ENCODE data around the gene TMEM117. TPM values are rescaled to one million over a fixed set of nuclear protein-coding genes. Genes with fewer than 3 reads are reported as not detected.

The TMEM117 gene
- total RNA-seq, 6 experiments from 2014 or later, result 2.4 to 15.3 (median 3.1) TPM

GRCh38 chr12:44431647-44432343 lies 595.9 kb downstream of the TMEM117 start:
- TF ChIP-seq POLR2A (IDR thresholded peaks at IDR 0.05), result no peak
- TF ChIP-seq, protein P1, sequence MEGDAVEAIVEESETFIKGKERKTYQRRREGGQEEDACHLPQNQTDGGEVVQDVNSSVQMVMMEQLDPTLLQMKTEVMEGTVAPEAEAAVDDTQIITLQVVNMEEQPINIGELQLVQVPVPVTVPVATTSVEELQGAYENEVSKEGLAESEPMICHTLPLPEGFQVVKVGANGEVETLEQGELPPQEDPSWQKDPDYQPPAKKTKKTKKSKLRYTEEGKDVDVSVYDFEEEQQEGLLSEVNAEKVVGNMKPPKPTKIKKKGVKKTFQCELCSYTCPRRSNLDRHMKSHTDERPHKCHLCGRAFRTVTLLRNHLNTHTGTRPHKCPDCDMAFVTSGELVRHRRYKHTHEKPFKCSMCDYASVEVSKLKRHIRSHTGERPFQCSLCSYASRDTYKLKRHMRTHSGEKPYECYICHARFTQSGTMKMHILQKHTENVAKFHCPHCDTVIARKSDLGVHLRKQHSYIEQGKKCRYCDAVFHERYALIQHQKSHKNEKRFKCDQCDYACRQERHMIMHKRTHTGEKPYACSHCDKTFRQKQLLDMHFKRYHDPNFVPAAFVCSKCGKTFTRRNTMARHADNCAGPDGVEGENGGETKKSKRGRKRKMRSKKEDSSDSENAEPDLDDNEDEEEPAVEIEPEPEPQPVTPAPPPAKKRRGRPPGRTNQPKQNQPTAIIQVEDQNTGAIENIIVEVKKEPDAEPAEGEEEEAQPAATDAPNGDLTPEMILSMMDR (IDR thresholded peaks at IDR 0.05), result no peak
- H3K4me1 ChIP-seq, result no peaks in the 10 kb centered on the region
- WGBS (ENCODE audit: insufficient coverage, low coverage, low lambda C conversion rate, missing lambda C conversion rate), result 55% methylated on average over 10 of the region's 10 CpGs
- no peaks in the 10 kb centered on the region for H3K27me3 ChIP-seq
- DNase-seq (no peak), ATAC-seq (no peak)
- H3K4me3 ChIP-seq, result no peak overlapping the region
- H3K27ac ChIP-seq, result no peak overlapping the region
- intact Hi-C loops (cut with DNase I), result no loop called here
- H3K36me3 ChIP-seq, result no peaks in the 10 kb centered on the region
- no peaks in the 10 kb centered on the region for H3K9me3 ChIP-seq

- WGBS (ENCODE audit: insufficient coverage, low coverage, low lambda C conversion rate, missing lambda C conversion rate), result 22% methylated on average over 1 of the region's 1 CpG
- ATAC-seq (no peak), DNase-seq (no peak)
- Histone ChIP-seq H3K9me3 (no peaks in the 10 kb centered on the region), H3K27me3 (no peaks in the 10 kb centered on the region), H3K36me3 (no peaks in the 10 kb centered on the region), H3K4me3 (no peak overlapping the region), H3K4me1 (no peaks in the 10 kb centered on the region), H3K27ac (no peak overlapping the region)
- TF ChIP-seq, protein P1 (IDR thresholded peaks at IDR 0.05), result no peak
- TF ChIP-seq POLR2A (IDR thresholded peaks at IDR 0.05), result no peak
- intact Hi-C loops (cut with DNase I), result no loop called here
Observed at GRCh38 chr12:44433659-44434058, 597.8 kb downstream of the TMEM117 start.

DNA sequence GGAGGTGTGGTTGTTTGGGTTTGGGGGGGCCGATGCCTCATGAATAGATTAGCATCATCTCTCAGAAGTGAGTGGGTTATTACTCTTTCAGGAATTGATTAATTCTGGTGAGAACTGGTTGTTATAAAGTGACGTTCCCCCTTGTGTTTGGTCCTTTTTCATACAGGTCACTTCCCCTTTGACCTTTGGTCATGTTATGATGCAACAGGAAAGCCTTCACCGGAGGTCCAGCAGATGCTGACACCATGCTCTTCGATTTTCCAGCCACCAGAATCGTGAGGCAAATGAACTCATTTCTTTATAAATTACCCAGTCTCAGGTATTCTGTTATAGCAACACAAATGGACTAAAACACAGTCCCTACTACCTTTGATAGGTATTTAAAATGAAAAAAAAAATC lies 600.9 kb downstream of the TMEM117 start:
- DNase-seq (no peak), ATAC-seq (no peak)
- Histone ChIP-seq H3K27me3 (no peaks in the 10 kb centered on the region), H3K36me3 (no peaks in the 10 kb centered on the region), H3K9me3 (no peaks in the 10 kb centered on the region), H3K4me1 (no peaks in the 10 kb centered on the region), H3K4me3 (no peak overlapping the region), H3K27ac (no peak overlapping the region)
- 42% methylated on average over 5 of the region's 5 CpGs for WGBS (ENCODE audit: insufficient coverage, low coverage, low lambda C conversion rate, missing lambda C conversion rate)
- TF ChIP-seq, protein P1 (IDR thresholded peaks at IDR 0.05), result no peak
- no peak for TF ChIP-seq POLR2A (IDR thresholded peaks at IDR 0.05)
- intact Hi-C loops (cut with DNase I), result no loop called here

Other genes starting within 250 kb of the TMEM117 start
- gene PUS7L, start 77.3 kb upstream of the TMEM117 start, total RNA-seq, result 1 to 10 TPM; 3.9 to 9.1 (median 5.0) TPM
- 10 to 100 TPM in 2 of 6 experiments, 1 to 10 TPM in 4; 6.5 to 16.0 (median 9.3) TPM for gene IRAK4, start 77.1 kb upstream of the TMEM117 start, total RNA-seq
- 10 to 100 TPM; 28.6 to 52.9 (median 43.5) TPM for gene TWF1, start 29.8 kb upstream of the TMEM117 start, total RNA-seq